Natural killer cell (primary cell): ENCODE measurements around the gene LACTBL1. TPM values are rescaled to one million over a fixed set of nuclear protein-coding genes. Genes with fewer than 3 reads are reported as not detected.
"Not testable (repeated sequence)": the region's sequence is repeated elsewhere in the genome, so short reads cannot be mapped to it uniquely, and the experiment has no call there.

Experiments
- ATAC-seq, 3 donors: fragments of 150-1000 bp in 2 of 3; fragments of 200-7000 bp in 1 of 3; cut with Tn5 transposase; 1 replicate in 1 of 3; 2 replicates in 2 of 3; pipeline ENCODE4 v1.10.0; 2021; ENCODE audit warnings: mild to moderate bottlenecking in 2 of 3, moderate library complexity in 2 of 3
- DNase-seq, 2 donors: peaks; one replicate each; pipeline versions ENCODE4 v3.0.0 to v3.0.0-alpha.2; 2013 to 2021; ENCODE audit warnings: mixed read lengths in 1 of 2
- H3K27ac ChIP-seq: one replicate; pipeline ENCODE4 v1.5.1; 2013; ENCODE audit warnings: mild to moderate bottlenecking, low read length
- H3K27me3 ChIP-seq: one replicate; pipeline ENCODE4 v1.6.1; 2013; ENCODE audit warnings: low read length; ENCODE audit not compliant: control insufficient read depth, insufficient read depth
- H3K36me3 ChIP-seq: one replicate; pipeline ENCODE4 v1.6.1; 2013; ENCODE audit warnings: low read length; ENCODE audit not compliant: control insufficient read depth, insufficient read depth
- H3K4me1 ChIP-seq: one replicate; pipeline ENCODE4 v1.6.1; 2013; ENCODE audit warnings: low read length; ENCODE audit not compliant: control insufficient read depth, insufficient read depth
- H3K4me3 ChIP-seq: one replicate; pipeline ENCODE4 v1.5.1; 2013; ENCODE audit warnings: low read length
- H3K9me3 ChIP-seq: one replicate; pipeline ENCODE4 v1.6.1; 2013; ENCODE audit warnings: low read length; ENCODE audit not compliant: control insufficient read depth, insufficient read depth
- H3K27ac Mint-ChIP-seq, 2 donors: one replicate each; pipeline ENCODE4 v1.8.0; 2022; ENCODE audit warnings: mild to moderate bottlenecking in 2 of 2, mixed read lengths in 2 of 2, moderate library complexity in 1 of 2
- H3K27me3 Mint-ChIP-seq, 2 donors: one replicate each; pipeline ENCODE4 v1.8.0; 2022; ENCODE audit warnings: low read depth in 2 of 2, mixed read lengths in 2 of 2
- H3K36me3 Mint-ChIP-seq: one replicate; pipeline ENCODE4 v1.8.0; 2022; ENCODE audit warnings: mixed read lengths
- H3K4me1 Mint-ChIP-seq, 2 donors: one replicate each; pipeline ENCODE4 v1.8.0; 2022; ENCODE audit warnings: mixed read lengths in 2 of 2
- H3K4me3 Mint-ChIP-seq: one replicate; pipeline ENCODE4 v1.8.0; 2022; ENCODE audit warnings: mild to moderate bottlenecking, moderate library complexity, mixed read lengths
- H3K9me3 Mint-ChIP-seq, 2 donors: one replicate each; pipeline ENCODE4 v1.8.0; 2022; ENCODE audit warnings: mixed read lengths in 2 of 2
- CTCF ChIP-seq: fragments of 200-600 bp; IDR thresholded peaks from one replicate; pipeline ENCODE4 v1.8.0; 2022; ENCODE audit warnings: antibody characterized with exemption
- WGBS: methylation state at CpG from one replicate; pipeline ENCODE4 v1.1.7; 2013; ENCODE audit warnings: missing lambda C conversion rate; ENCODE audit not compliant: insufficient coverage; 5-methylcytosine and 5-hydroxymethylcytosine counted together
- intact Hi-C: fragments of 100-400 bp; cut with micrococcal nuclease; formaldehyde crosslinking; loops from one replicate; pipeline ENCODE4 v1.14.2; 2022
- total RNA-seq, 4 donors: library from RNA; stranded (reverse); fragments of 120-200 nt in 1 of 4; gene quantifications; one replicate each; pipeline versions ENCODE4 v1.2.3 to v1.2.4, GENCODE V29; 2013 to 2022

The LACTBL1 gene
- total RNA-seq, 3 donors from 2014 or later (not counting 1 experiment from before 2014, with no cell fraction given): not detected

- WGBS: 83% methylated on average over 3 of the region's 3 CpGs
- H3K36me3 Mint-ChIP-seq: no peaks in the 10 kb centered on the region
- intact Hi-C loops: no loop called here
- ATAC-seq: no peak
- Histone ChIP-seq H3K9me3 (no peaks in the 10 kb centered on the region), H3K27me3 (no peaks in the 10 kb centered on the region), H3K27ac (no peak overlapping the region), H3K36me3 (no peaks in the 10 kb centered on the region), H3K4me1 (no peaks in the 10 kb centered on the region), H3K4me3 (no peak overlapping the region)
- peaks cover 0 to 3% of the 10 kb centered on the region in 2 donors for H3K27me3 Mint-ChIP-seq
- no peak for DNase-seq
- H3K4me3 Mint-ChIP-seq: no peak overlapping the region
- no peaks in the 10 kb centered on the region for H3K9me3 Mint-ChIP-seq
- no peak overlapping the region for H3K27ac Mint-ChIP-seq
- peaks cover 5 to 6% of the 10 kb centered on the region in 2 donors for H3K4me1 Mint-ChIP-seq
- TF ChIP-seq CTCF: no peak
Measured at GRCh38 chr1:23013657-23014056, 41.0 kb upstream of the LACTBL1 start.

- 90% methylated on average over 8 of the region's 8 CpGs for WGBS
Measured at GRCh38 chr1:23010025-23010424, 37.4 kb upstream of the LACTBL1 start.

GRCh38 chr1:23008901-23009300 lies 36.2 kb upstream of the LACTBL1 start:
- no peaks in the 10 kb centered on the region for H3K4me1 Mint-ChIP-seq
- WGBS: 92% methylated on average over 1 of the region's 2 CpGs
- intact Hi-C loops: no loop called here

More at GRCh38 chr1:23010025-23010424, 37.4 kb upstream of the LACTBL1 start:
- H3K4me1 ChIP-seq, ATAC-seq, H3K27me3 ChIP-seq, H3K36me3 ChIP-seq, H3K27ac Mint-ChIP-seq, H3K4me1 Mint-ChIP-seq, H3K9me3 ChIP-seq, intact Hi-C loops, DNase-seq, H3K36me3 Mint-ChIP-seq, H3K27me3 Mint-ChIP-seq, H3K9me3 Mint-ChIP-seq, H3K27ac ChIP-seq, H3K4me3 Mint-ChIP-seq, H3K4me3 ChIP-seq: not testable (repeated sequence)

GRCh38 chr1:23007106-23007505 lies 34.4 kb upstream of the LACTBL1 start:
- H3K9me3 Mint-ChIP-seq: no peaks in the 10 kb centered on the region
- WGBS: 92% methylated on average over 4 of the region's 4 CpGs

More at GRCh38 chr1:23008901-23009300, 36.2 kb upstream of the LACTBL1 start:
- H3K4me3 ChIP-seq: no peak overlapping the region
- no peaks in the 10 kb centered on the region for H3K36me3 Mint-ChIP-seq
- no peak for DNase-seq
- H3K4me1 ChIP-seq: no peaks in the 10 kb centered on the region
- no peaks in the 10 kb centered on the region for H3K9me3 ChIP-seq
- H3K27ac ChIP-seq: no peak overlapping the region
- H3K4me3 Mint-ChIP-seq: no peak overlapping the region
- ATAC-seq: no peak
- no peaks in the 10 kb centered on the region for H3K9me3 Mint-ChIP-seq
- no peaks in the 10 kb centered on the region for H3K27me3 ChIP-seq
- H3K27ac Mint-ChIP-seq: no peak overlapping the region
- H3K36me3 ChIP-seq: no peaks in the 10 kb centered on the region
- peaks cover 0 to 3% of the 10 kb centered on the region in 2 donors for H3K27me3 Mint-ChIP-seq
- TF ChIP-seq CTCF: no peak

GRCh38 chr1:23004769-23005168 lies 32.1 kb upstream of the LACTBL1 start:
- H3K9me3 ChIP-seq, DNase-seq, H3K36me3 Mint-ChIP-seq, H3K27me3 Mint-ChIP-seq, H3K27me3 ChIP-seq, H3K4me3 Mint-ChIP-seq, H3K4me3 ChIP-seq, H3K9me3 Mint-ChIP-seq, H3K27ac Mint-ChIP-seq, H3K4me1 ChIP-seq, ATAC-seq, H3K36me3 ChIP-seq, intact Hi-C loops, H3K27ac ChIP-seq, H3K4me1 Mint-ChIP-seq: not testable (repeated sequence)
- 50% methylated on average over 1 of the region's 3 CpGs for WGBS

More at GRCh38 chr1:23007106-23007505, 34.4 kb upstream of the LACTBL1 start:
- H3K27ac ChIP-seq: no peak overlapping the region
- TF ChIP-seq CTCF: no peak
- intact Hi-C loops: no loop called here
- H3K9me3 ChIP-seq: no peaks in the 10 kb centered on the region
- H3K4me1 Mint-ChIP-seq: no peaks in the 10 kb centered on the region
- peaks cover 0 to 3% of the 10 kb centered on the region in 2 donors for H3K27me3 Mint-ChIP-seq
- H3K36me3 Mint-ChIP-seq: no peaks in the 10 kb centered on the region
- H3K36me3 ChIP-seq: no peaks in the 10 kb centered on the region
- no peaks in the 10 kb centered on the region for H3K27me3 ChIP-seq
- ATAC-seq (no peak), DNase-seq (no peak)
- no peak overlapping the region for H3K27ac Mint-ChIP-seq
- no peaks in the 10 kb centered on the region for H3K4me1 ChIP-seq
- H3K4me3 ChIP-seq: no peak overlapping the region
- no peak overlapping the region for H3K4me3 Mint-ChIP-seq
